SU-DHL-6 (cell line): ENCODE measurements around the gene SEMA5A.

Source experiments
- H2AFZ ChIP-seq: fragments of 200-600 bp; sonication (generic); 2 replicates; pipeline ENCODE4 v1.6.1; 2014; ENCODE audit warnings: low read depth, mild to moderate bottlenecking, moderate library complexity, mixed read lengths, antibody characterized with exemption, low read length; ENCODE audit not compliant: severe bottlenecking
- H3F3A ChIP-seq: fragments of 200-600 bp; shearing (Covaris generic); 2 replicates; pipeline ENCODE4 v1.6.0; 2016; ENCODE audit warnings: antibody characterized with exemption, mild to moderate bottlenecking; ENCODE audit not compliant: insufficient read depth
- H3K27ac ChIP-seq: fragments of 200-600 bp; sonication (generic); 2 replicates; pipeline ENCODE4 v1.5.1; 2016; ENCODE audit warnings: low read depth, mild to moderate bottlenecking, low read length, moderate library complexity, mixed read lengths
- H3K27me3 ChIP-seq: fragments of 200-600 bp; sonication (generic), shearing (Covaris generic); 2 replicates; pipeline ENCODE4 v1.6.0; 2014; ENCODE audit warnings: mild to moderate bottlenecking, low read length
- H3K36me3 ChIP-seq: fragments of 200-600 bp; sonication (generic); 2 replicates; pipeline ENCODE4 v1.6.1; 2014; ENCODE audit warnings: mild to moderate bottlenecking, low read length, mixed read lengths
- H3K4me2 ChIP-seq: fragments of 300-600, 200-600 bp; shearing (Covaris generic), sonication (generic); 2 replicates; pipeline ENCODE4 v1.6.0; 2014; ENCODE audit warnings: low read length, low read depth, mild to moderate bottlenecking; ENCODE audit not compliant: poor library complexity, severe bottlenecking
- H3K4me3 ChIP-seq: fragments of 200-600 bp; sonication (generic); 2 replicates; pipeline ENCODE4 v1.5.1; 2014; ENCODE audit warnings: antibody characterized with exemption, low read length, mild to moderate bottlenecking, mixed read lengths; ENCODE audit not compliant: insufficient read depth, poor library complexity, severe bottlenecking
- H3K79me2 ChIP-seq: fragments of 200-600 bp; sonication (generic); 2 replicates; pipeline ENCODE4 v1.6.1; 2014; ENCODE audit warnings: mild to moderate bottlenecking, low read length, moderate library complexity; ENCODE audit not compliant: insufficient read depth
- H3K9ac ChIP-seq: fragments of 200-600 bp; sonication (generic); 2 replicates; pipeline ENCODE4 v1.7.0; 2014; ENCODE audit warnings: mild to moderate bottlenecking, low read length
- H3K9me2 ChIP-seq: fragments of 200-600 bp; sonication (generic); replicated peaks from 2 replicates; pipeline ENCODE4 v1.6.1; 2014; ENCODE audit warnings: low read length; ENCODE audit not compliant: insufficient read depth
- H3K9me3 ChIP-seq: fragments of 200-600 bp; sonication (generic); 2 replicates; pipeline ENCODE4 v1.6.1; 2014; ENCODE audit warnings: low read length, mixed read lengths; ENCODE audit not compliant: insufficient read depth
- H4K20me1 ChIP-seq: fragments of 200-600 bp; sonication (generic); 2 replicates; pipeline ENCODE4 v1.6.1; 2014; ENCODE audit warnings: low read depth, mild to moderate bottlenecking, antibody characterized with exemption, low read length, moderate library complexity, mixed read lengths
- CTCF ChIP-seq: fragments of 200-600 bp; sonication (generic); IDR thresholded peaks from one replicate; pipeline ENCODE4 v1.5.1; 2017; ENCODE audit warnings: antibody characterized with exemption, mild to moderate bottlenecking, low read length, moderate library complexity; ENCODE audit not compliant: insufficient read depth, poor library complexity, severe bottlenecking
- EZH2phosphoT487 ChIP-seq: fragments of 200-600 bp; sonication (generic), shearing (Covaris generic); conservative IDR thresholded peaks from 2 replicates; pipeline ENCODE4 v1.6.1; 2018; ENCODE audit warnings: mild to moderate bottlenecking, antibody characterized with exemption, low read length, moderate library complexity, mixed read lengths

SEMA5A gene

GRCh38 chr5:8997542-8998070 is 548.3 kb downstream of the SEMA5A start:
- Histone ChIP-seq H4K20me1 (no peaks in the 10 kb centered on the region), H3K4me3 (no peak overlapping the region), H3K9ac (no peak overlapping the region), H2AFZ (no peak overlapping the region), H3K27me3 (no peaks in the 10 kb centered on the region), H3K27ac (no peak overlapping the region), H3K4me2 (no peak overlapping the region), H3K9me3 (no peaks in the 10 kb centered on the region), H3K36me3 (no peaks in the 10 kb centered on the region), H3K79me2 (no peaks in the 10 kb centered on the region), H3K9me2 (no peaks in the 10 kb centered on the region), H3F3A (no peaks in the 10 kb centered on the region)
- TF ChIP-seq CTCF, result no peak
- no peak for TF ChIP-seq EZH2phosphoT487

GRCh38 chr5:8993031-8993430 is 552.8 kb downstream of the SEMA5A start:
- Histone ChIP-seq H4K20me1 (no peaks in the 10 kb centered on the region), H3K9ac (no peak overlapping the region), H3K4me3 (no peak overlapping the region), H3K9me3 (no peaks in the 10 kb centered on the region), H3K4me2 (no peak overlapping the region), H3K36me3 (no peaks in the 10 kb centered on the region), H3K79me2 (no peaks in the 10 kb centered on the region), H3K9me2 (no peaks in the 10 kb centered on the region), H2AFZ (no peak overlapping the region), H3K27me3 (no peaks in the 10 kb centered on the region), H3K27ac (no peak overlapping the region), H3F3A (no peaks in the 10 kb centered on the region)
- TF ChIP-seq CTCF, result no peak
- no peak for TF ChIP-seq EZH2phosphoT487
